Memory B cell (primary cell): ENCODE results near the gene CATSPERB.
A peak's percentile ranks its signal among the peaks of the same experiment; 100 is the strongest.
"Not testable (repeated sequence)": the region's sequence is repeated elsewhere in the genome, so short reads cannot be mapped to it uniquely, and the experiment has no call there.

ENCODE experiments used
- ATAC-seq: fragments of 150-1000 bp; cut with Tn5 transposase; 2 replicates; pipeline ENCODE4 v1.10.0; 2021; ENCODE audit warnings: low read depth, mild to moderate bottlenecking, moderate library complexity
- DNase-seq, 2 donors: peaks; one replicate each; pipeline ENCODE4 v3.0.0; 2022; ENCODE audit warnings: low spot score in 2 of 2
- H3K27ac Mint-ChIP-seq: one replicate; pipeline ENCODE4 v1.8.0; 2022; ENCODE audit warnings: mild to moderate bottlenecking, moderate library complexity, mixed read lengths
- H3K27me3 Mint-ChIP-seq: one replicate; pipeline ENCODE4 v1.8.0; 2022; ENCODE audit warnings: mixed read lengths
- H3K36me3 Mint-ChIP-seq: one replicate; pipeline ENCODE4 v1.8.0; 2022; ENCODE audit warnings: mild to moderate bottlenecking, mixed read lengths
- H3K4me1 Mint-ChIP-seq: one replicate; pipeline ENCODE4 v1.8.0; 2022; ENCODE audit warnings: mixed read lengths
- H3K4me3 Mint-ChIP-seq: one replicate; pipeline ENCODE4 v1.8.0; 2022; ENCODE audit warnings: mild to moderate bottlenecking, moderate library complexity, mixed read lengths
- H3K9me3 Mint-ChIP-seq: one replicate; pipeline ENCODE4 v1.8.0; 2022; ENCODE audit warnings: mixed read lengths

The CATSPERB gene

GRCh38 chr14:91745344-91745743 is 13.5 kb upstream of the CATSPERB start:
- no peaks in the 10 kb centered on the region for H3K9me3 Mint-ChIP-seq
- no peak overlapping the region for H3K4me3 Mint-ChIP-seq
- no peak overlapping the region for H3K27ac Mint-ChIP-seq
- H3K27me3 Mint-ChIP-seq = peaks cover 4% of the 10 kb centered on the region
- H3K4me1 Mint-ChIP-seq = no peaks in the 10 kb centered on the region
- ATAC-seq (peak; percentile 35), DNase-seq (no peak)
- H3K36me3 Mint-ChIP-seq = no peaks in the 10 kb centered on the region

- Mint-ChIP-seq H3K9me3 (peaks cover 3% of the 10 kb centered on the region), H3K27ac (no peak overlapping the region), H3K27me3 (no peaks in the 10 kb centered on the region), H3K4me3 (no peak overlapping the region), H3K36me3 (no peaks in the 10 kb centered on the region), H3K4me1 (no peaks in the 10 kb centered on the region)
- DNase-seq (no peak), ATAC-seq (no peak)
Observed at GRCh38 chr14:91744068-91744480, 12.2 kb upstream of the CATSPERB start.

- no peak for DNase-seq
- no peak for ATAC-seq
Observed at GRCh38 chr14:91743305-91743653, 11.4 kb upstream of the CATSPERB start.

GRCh38 chr14:91742621-91743304 is 10.9 kb upstream of the CATSPERB start:
- Mint-ChIP-seq H3K27me3 (no peaks in the 10 kb centered on the region), H3K4me3 (no peak overlapping the region), H3K27ac (no peak overlapping the region), H3K9me3 (peaks cover 3% of the 10 kb centered on the region), H3K4me1 (no peaks in the 10 kb centered on the region), H3K36me3 (no peaks in the 10 kb centered on the region)
- DNase-seq (no peak), ATAC-seq (no peak)

More at GRCh38 chr14:91743305-91743653, 11.4 kb upstream of the CATSPERB start:
- Mint-ChIP-seq H3K9me3 (peaks cover 3% of the 10 kb centered on the region), H3K27me3 (no peaks in the 10 kb centered on the region), H3K4me1 (no peaks in the 10 kb centered on the region), H3K27ac (no peak overlapping the region), H3K4me3 (no peak overlapping the region), H3K36me3 (no peaks in the 10 kb centered on the region)

DNA sequence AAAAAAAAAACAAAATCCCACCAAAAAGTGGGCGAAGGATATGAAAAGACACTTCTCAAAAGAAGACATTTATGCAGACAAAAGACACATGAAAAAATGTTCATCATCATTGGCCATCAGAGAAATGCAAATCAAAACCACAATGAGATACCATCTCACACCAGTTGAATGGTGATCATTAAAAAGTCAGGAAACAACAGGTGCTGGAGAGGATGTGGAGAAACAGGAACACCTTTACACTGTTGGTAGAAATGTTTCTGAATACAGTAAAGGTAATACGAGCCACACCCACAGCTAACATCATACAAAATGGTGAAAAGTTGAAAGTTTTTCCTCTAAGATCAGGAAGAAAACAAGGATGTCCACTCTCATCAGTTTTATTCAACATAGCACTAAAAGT is 8.0 kb upstream of the CATSPERB start:
- H3K9me3 Mint-ChIP-seq, DNase-seq, H3K27ac Mint-ChIP-seq, H3K4me1 Mint-ChIP-seq, H3K36me3 Mint-ChIP-seq, ATAC-seq, H3K27me3 Mint-ChIP-seq, H3K4me3 Mint-ChIP-seq: not testable (repeated sequence)

DNA sequence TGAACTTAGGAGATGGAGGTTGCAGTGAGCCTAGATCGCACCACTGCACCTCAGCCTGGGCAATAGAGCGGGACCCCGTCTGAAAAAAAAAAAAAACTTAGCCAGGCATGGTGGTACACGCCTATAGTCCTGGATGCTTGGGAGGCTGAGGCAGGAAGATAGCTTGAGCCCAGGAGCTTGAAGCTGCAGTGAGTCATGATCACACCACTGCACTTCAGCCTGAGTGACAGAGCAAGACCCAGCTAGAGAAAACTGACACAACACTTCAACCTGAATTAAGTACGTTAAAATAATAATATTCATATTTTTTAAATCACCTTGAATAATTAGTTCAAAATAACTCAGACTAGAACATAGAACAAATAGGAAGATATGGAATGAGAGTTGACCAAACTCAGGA is 5.7 kb upstream of the CATSPERB start:
- Mint-ChIP-seq H3K27me3 (peaks cover 10% of the 10 kb centered on the region), H3K4me3 (no peak overlapping the region), H3K27ac (no peak overlapping the region), H3K36me3 (no peaks in the 10 kb centered on the region), H3K9me3 (peaks cover 3% of the 10 kb centered on the region), H3K4me1 (no peaks in the 10 kb centered on the region)
- ATAC-seq (no peak), DNase-seq (no peak)

DNA sequence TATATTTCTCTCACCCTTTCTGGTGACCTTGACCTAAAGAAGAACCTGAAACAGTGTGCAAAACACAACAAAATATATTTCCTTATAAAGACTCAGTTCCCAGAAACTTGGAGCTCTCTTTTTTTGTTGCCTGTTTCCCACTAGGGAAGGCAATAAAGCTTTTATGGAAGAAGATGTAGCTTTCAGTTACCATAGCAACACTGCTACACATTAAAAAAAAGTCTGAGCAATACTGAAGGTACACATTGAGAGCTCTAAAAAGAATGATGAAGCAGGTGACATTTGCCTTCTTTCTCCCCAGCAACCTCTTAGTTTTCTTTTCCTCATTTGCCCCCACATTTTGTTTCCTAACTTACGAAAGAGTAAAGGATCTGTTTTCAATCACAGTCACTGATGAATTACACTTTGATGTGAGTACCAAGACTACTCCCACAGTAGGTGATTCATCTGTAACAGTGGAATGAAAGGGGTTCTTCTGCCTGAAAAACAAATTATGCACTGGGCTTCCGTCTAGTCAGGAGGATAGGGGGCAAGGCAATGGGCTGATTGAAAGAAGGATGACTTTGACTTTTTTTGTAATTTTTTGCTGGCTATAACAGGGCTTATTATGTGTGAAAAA is 1.1 kb upstream of the CATSPERB start:
- Mint-ChIP-seq H3K36me3 (no peaks in the 10 kb centered on the region), H3K27me3 (peaks cover 10% of the 10 kb centered on the region), H3K4me1 (peaks cover 2% of the 10 kb centered on the region), H3K27ac (no peak overlapping the region), H3K9me3 (no peaks in the 10 kb centered on the region), H3K4me3 (no peak overlapping the region)
- DNase-seq (no peak), ATAC-seq (no peak)

- no peak overlapping the region for H3K27ac Mint-ChIP-seq
- no peaks in the 10 kb centered on the region for H3K9me3 Mint-ChIP-seq
- H3K4me3 Mint-ChIP-seq = no peak overlapping the region
- peaks cover 2% of the 10 kb centered on the region for H3K4me1 Mint-ChIP-seq
- DNase-seq (no peak), ATAC-seq (no peak)
- H3K36me3 Mint-ChIP-seq = no peaks in the 10 kb centered on the region
- peaks cover 10% of the 10 kb centered on the region for H3K27me3 Mint-ChIP-seq
Observed at GRCh38 chr14:91732439-91732838, 553 bp upstream of the CATSPERB start.

DNA sequence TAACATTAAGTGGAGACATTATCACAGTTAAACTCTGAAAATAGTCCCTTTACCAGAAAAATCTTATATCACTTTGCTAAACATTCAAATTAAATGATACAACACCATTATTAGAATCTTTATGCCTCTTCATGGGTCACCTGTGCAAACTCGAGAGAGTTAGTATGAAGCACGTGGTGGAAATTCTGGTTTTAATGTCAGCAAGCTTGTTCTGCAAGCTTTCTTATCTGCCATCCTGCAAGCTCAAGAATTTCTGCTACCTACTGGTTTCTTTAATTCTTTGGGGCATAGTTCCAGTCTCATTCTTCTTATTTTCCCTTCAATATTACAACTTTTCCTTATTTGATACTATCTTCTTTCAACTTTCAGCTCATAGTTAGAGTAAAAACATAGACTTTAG is 868 bp downstream of the CATSPERB start:
- peaks cover 7% of the 10 kb centered on the region for H3K27me3 Mint-ChIP-seq

DNA sequence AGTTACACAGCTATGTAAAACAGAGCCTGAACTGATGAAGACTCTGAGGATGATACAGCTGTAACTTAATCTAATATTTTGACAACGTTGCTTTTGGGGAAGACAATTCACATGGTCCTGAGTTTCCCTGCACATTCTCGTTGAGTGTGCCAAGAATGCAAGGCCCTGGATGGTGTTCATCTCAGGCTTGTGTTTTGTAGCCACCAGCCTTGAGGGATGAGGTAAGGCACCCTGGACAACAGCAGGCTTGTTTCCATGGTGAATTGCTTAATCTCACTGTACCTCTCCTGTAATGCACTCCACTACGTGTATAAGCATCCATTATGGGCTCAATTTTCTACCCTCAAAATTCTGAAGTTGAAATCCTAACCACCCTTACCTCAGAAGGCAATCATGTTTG is 2.1 kb downstream of the CATSPERB start:
- ATAC-seq (no peak), DNase-seq (no peak)
- H3K27ac Mint-ChIP-seq = no peak overlapping the region
- no peak overlapping the region for H3K4me3 Mint-ChIP-seq
- H3K27me3 Mint-ChIP-seq = peaks cover 5% of the 10 kb centered on the region
- no peaks in the 10 kb centered on the region for H3K36me3 Mint-ChIP-seq
- no peaks in the 10 kb centered on the region for H3K9me3 Mint-ChIP-seq
- peaks cover 2% of the 10 kb centered on the region for H3K4me1 Mint-ChIP-seq

More for the DNA sequence above, 868 bp downstream of the CATSPERB start:
- H3K4me3 Mint-ChIP-seq = no peak overlapping the region
- no peak overlapping the region for H3K27ac Mint-ChIP-seq
- H3K4me1 Mint-ChIP-seq = peaks cover 2% of the 10 kb centered on the region
- no peak for ATAC-seq
- no peaks in the 10 kb centered on the region for H3K36me3 Mint-ChIP-seq
- no peak for DNase-seq
- H3K9me3 Mint-ChIP-seq = no peaks in the 10 kb centered on the region

- H3K27ac Mint-ChIP-seq = no peak overlapping the region
- ATAC-seq = no peak
- H3K27me3 Mint-ChIP-seq = peaks cover 3% of the 10 kb centered on the region
- no peaks in the 10 kb centered on the region for H3K36me3 Mint-ChIP-seq
- no peaks in the 10 kb centered on the region for H3K9me3 Mint-ChIP-seq
- H3K4me1 Mint-ChIP-seq = peaks cover 2% of the 10 kb centered on the region
- no peak for DNase-seq
- H3K4me3 Mint-ChIP-seq = no peak overlapping the region
Observed at GRCh38 chr14:91728616-91729183, 3.2 kb downstream of the CATSPERB start.

- H3K36me3 Mint-ChIP-seq = no peaks in the 10 kb centered on the region
- no peak overlapping the region for H3K4me3 Mint-ChIP-seq
- H3K27me3 Mint-ChIP-seq = no peaks in the 10 kb centered on the region
- H3K4me1 Mint-ChIP-seq = peaks cover 2% of the 10 kb centered on the region
- no peak for ATAC-seq
- H3K27ac Mint-ChIP-seq = no peak overlapping the region
- H3K9me3 Mint-ChIP-seq = no peaks in the 10 kb centered on the region
- DNase-seq = no peak
Observed at GRCh38 chr14:91727121-91727520, 4.8 kb downstream of the CATSPERB start.

DNA sequence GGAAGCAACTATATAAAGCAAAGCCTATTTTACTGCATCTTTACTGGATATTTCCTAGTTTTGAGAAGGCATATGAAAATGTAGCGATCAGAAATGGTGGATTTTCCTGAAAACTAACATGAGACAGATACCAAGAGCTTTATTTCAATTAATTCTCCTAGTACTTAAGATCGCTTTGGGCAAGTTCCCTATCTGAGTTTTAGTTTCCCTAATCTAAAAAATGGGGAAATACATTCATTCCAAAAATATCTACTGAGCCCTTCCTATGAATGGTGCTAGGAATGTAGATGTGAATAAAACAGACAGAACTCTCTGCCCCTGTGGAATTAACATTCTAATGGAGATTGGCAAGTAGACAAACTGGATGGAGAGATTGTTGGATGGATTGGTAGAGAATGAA is 8.4 kb downstream of the CATSPERB start:
- no peaks in the 10 kb centered on the region for H3K4me1 Mint-ChIP-seq
- DNase-seq (no peak), ATAC-seq (no peak)
- H3K27ac Mint-ChIP-seq = no peak overlapping the region
- H3K36me3 Mint-ChIP-seq = no peaks in the 10 kb centered on the region
- H3K9me3 Mint-ChIP-seq = no peaks in the 10 kb centered on the region
- H3K4me3 Mint-ChIP-seq = no peak overlapping the region
- peaks cover 2% of the 10 kb centered on the region for H3K27me3 Mint-ChIP-seq

DNA sequence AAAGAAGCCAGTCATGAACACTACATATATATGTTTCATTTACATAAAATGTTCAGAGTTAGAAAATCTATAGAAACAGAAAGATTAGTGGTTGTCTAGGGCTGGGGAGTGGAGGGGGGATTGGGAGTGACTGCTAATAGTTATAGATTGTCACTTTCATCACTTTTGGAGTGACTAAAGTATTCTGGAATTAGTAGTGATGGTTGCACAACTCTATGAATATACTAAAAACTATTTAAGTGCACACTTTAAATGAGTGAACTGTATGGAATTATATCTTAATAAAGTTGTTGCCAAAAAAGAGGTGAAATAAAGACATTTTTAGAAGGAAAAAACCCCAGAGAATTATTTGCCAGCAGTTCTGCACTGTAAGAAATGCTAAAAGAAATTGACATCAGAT is 9.5 kb downstream of the CATSPERB start:
- Mint-ChIP-seq H3K4me1 (no peaks in the 10 kb centered on the region), H3K27me3 (peaks cover 2% of the 10 kb centered on the region), H3K9me3 (no peaks in the 10 kb centered on the region), H3K36me3 (no peaks in the 10 kb centered on the region), H3K27ac (no peak overlapping the region), H3K4me3 (no peak overlapping the region)
- ATAC-seq (no peak), DNase-seq (no peak)

GRCh38 chr14:91719839-91720238 is 12.0 kb downstream of the CATSPERB start:
- H3K27ac Mint-ChIP-seq = no peak overlapping the region
- H3K36me3 Mint-ChIP-seq = no peaks in the 10 kb centered on the region
- no peak for DNase-seq
- H3K9me3 Mint-ChIP-seq = no peaks in the 10 kb centered on the region
- no peaks in the 10 kb centered on the region for H3K4me1 Mint-ChIP-seq
- peaks cover 4% of the 10 kb centered on the region for H3K27me3 Mint-ChIP-seq
- ATAC-seq = no peak
- no peak overlapping the region for H3K4me3 Mint-ChIP-seq
